AG09319 (cell line): ENCODE data around the gene DKK3.

Experiments used
- DNase-seq: peaks from one replicate; pipeline ENCODE4 v3.0.0-alpha.2; 2010; ENCODE audit warnings: low read depth; ENCODE audit errors: extremely low read depth
- TF ChIP-seq, protein P1 (sequence below): IDR thresholded peaks from 2 replicates; pipeline ENCODE4 v1.5.1; 2011; ENCODE audit warnings: low read depth, mild to moderate bottlenecking, inconsistent platforms, low read length, moderate library complexity

DKK3 gene

DNA sequence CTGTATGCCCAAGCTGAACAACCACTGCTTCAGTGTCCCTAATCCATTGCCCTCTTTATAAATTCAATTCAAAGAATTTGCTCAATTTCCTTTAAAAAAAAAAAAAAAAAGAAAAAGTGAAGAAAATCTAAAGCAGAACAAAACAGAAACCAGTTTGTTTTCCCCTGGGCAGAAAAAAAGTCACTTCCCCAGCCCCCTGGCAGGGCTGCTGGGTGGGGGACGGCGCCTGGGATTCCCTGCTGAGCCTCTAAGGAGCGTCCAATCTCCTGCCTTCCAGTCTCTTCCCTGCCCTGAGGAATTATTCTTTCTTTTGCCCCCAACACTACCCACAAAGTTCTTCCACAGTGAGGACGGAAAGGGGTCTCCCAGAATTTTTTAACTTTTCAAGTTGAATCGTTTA is 23.9 kb downstream of the DKK3 start:
- TF ChIP-seq, protein P1, sequence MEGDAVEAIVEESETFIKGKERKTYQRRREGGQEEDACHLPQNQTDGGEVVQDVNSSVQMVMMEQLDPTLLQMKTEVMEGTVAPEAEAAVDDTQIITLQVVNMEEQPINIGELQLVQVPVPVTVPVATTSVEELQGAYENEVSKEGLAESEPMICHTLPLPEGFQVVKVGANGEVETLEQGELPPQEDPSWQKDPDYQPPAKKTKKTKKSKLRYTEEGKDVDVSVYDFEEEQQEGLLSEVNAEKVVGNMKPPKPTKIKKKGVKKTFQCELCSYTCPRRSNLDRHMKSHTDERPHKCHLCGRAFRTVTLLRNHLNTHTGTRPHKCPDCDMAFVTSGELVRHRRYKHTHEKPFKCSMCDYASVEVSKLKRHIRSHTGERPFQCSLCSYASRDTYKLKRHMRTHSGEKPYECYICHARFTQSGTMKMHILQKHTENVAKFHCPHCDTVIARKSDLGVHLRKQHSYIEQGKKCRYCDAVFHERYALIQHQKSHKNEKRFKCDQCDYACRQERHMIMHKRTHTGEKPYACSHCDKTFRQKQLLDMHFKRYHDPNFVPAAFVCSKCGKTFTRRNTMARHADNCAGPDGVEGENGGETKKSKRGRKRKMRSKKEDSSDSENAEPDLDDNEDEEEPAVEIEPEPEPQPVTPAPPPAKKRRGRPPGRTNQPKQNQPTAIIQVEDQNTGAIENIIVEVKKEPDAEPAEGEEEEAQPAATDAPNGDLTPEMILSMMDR = no peak
- DNase-seq = no peak

DNA sequence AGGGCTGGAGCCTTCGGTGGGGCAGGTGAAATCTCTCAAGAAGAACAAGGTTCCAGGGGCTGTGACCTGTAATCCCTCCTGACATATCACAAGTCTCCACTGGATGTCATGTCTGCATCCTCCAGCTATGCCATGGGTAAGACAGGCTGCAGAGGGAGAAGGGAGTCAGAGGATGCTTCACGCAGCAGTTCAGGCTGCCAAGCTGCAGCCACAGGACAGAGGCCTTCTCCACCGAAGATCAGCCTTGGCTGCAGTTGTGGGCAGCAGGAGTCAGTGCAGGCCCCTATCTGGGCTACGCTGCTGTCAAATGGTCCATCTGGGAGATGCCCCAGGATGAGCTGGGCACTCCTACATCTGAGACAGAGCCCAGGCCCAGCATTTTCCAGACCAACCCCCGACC is 25.0 kb downstream of the DKK3 start:
- TF ChIP-seq, protein P1 = no peak
- no peak for DNase-seq

DNA sequence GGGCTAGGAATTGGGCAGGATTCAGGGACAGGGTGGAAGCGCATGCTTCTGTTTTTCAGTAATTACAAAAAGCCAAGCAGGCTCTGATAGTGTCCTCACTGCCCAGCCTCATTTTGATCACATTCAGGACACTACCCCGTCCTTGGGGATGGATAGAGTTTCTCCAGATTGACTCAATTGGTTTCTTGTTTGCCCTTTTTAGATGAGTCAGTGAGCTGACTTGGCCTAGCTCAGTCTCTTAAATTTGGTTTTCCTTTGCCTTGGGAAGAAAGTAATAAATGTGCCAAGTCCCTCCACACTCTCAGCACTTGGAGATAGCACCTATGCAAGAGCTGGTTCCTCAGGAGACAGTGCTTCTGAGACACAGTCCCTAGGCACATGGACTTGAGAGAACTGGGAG is 25.5 kb downstream of the DKK3 start:
- DNase-seq = peak; percentile 32
- TF ChIP-seq, protein P1 = no peak

DNA sequence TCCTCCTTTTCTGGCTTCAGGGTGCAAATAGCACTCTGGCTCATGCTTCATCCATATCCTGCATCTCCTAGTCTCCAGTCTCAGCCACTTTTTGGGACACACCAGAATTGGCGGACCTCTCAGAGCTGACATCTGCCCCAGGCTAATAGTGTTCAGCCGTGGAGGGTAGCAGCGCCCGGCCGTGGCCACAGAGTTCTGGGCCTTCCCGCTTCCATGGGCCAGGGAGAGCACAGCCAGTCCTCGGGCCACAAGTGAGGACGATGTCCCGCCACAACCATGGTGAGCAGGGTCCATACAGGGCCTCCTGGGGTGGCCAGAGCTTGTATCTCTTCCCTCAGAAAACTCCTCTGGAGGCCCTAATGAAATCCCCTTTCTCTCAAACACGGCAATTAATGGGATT is 26.0 kb downstream of the DKK3 start:
- TF ChIP-seq, protein P1 = no peak
- DNase-seq = no peak

DNA sequence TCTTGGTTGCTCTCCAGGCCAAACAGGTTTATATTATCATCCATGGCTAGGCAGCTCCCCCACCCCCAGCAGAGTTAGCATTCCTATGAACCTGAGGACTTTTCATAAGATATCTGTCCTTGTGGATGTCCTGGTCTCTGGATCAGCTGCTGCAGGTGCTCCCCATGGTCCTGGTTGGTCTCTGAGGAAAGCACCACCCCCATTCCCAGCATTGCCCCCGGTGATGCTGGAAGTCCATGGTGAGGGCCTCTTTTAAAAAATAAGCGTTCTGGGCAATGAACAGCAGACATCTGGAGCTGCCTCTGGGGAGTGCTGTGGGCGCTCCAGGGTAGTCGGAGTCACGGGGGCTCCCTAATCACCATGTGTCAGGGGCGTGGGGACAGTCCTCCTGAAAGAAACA is 26.6 kb downstream of the DKK3 start:
- no peak for DNase-seq
- TF ChIP-seq, protein P1 = no peak

DNA sequence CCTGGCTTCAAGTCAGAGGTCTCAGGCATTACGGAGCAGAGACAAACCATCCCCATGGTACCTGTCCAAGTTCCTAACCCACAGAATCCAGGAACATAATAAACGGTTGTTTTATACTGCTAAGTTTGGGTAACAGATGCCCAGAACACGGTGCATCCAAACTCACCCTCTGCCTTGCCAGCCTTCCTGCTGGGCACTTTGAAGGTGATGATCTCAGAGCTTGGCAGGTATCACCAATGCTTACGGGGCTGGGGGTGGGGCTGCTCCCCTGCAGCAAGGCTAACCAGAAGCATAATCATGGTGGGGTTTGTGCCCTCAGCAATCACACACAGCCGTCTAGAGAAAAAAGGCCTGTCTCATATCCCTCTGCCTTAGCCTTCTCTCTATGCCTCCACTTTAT is 27.1 kb downstream of the DKK3 start:
- no peak for DNase-seq
- TF ChIP-seq, protein P1 = no peak

DNA sequence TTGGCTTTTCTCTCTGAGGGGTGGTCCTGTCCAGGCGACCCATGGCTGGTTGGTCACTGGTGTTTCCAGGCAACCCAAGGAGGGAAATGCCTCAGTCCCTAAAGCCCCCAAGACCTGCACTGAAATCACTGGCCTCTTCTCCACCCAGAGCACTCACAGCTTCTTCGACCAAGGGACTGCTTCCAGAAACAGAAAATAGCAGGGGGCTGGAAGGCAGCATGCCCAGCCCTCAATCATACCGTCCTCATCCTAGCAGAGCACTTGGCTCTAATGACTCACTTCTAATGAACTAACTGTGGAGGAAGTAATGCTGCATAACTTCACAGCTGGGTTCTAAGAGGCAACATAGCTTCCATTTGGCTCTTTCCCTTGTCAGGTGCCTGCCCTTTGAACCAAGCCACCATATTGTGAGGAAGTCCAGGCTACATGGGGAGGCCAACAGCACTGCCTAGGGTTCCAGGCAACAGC is 27.6 kb downstream of the DKK3 start:
- DNase-seq = no peak

More for the DNA sequence above, 27.6 kb downstream of the DKK3 start:
- TF ChIP-seq, protein P1 = no peak
